ENCODE results near the gene APBA3.
A peak's percentile ranks its signal among the peaks of the same experiment; 100 is the strongest.

Gene APBA3

GRCh38 chr19:3721887-3722442, 39.5 kb downstream of the APBA3 start:
- DNase-seq (ENCODE audit: extremely low read depth in 1 of 2, low read depth in 1 of 2): no peak

- peak; percentile 51 to 75 for DNase-seq (ENCODE audit: extremely low read depth in 1 of 2, low read depth in 1 of 2)
These were observed 40.2 kb downstream of the APBA3 start for GRCh38 chr19:3721131-3721886.

GRCh38 chr19:3720349-3720917, 41.1 kb downstream of the APBA3 start:
- DNase-seq (ENCODE audit: extremely low read depth in 1 of 2, low read depth in 1 of 2): no peak

- DNase-seq (ENCODE audit: extremely low read depth in 1 of 2, low read depth in 1 of 2): no peak
These were observed 41.6 kb downstream of the APBA3 start for GRCh38 chr19:3719868-3720267.

GRCh38 chr19:3716147-3716668, 45.3 kb downstream of the APBA3 start:
- DNase-seq (ENCODE audit: extremely low read depth in 1 of 2, low read depth in 1 of 2): no peak

- no peak for DNase-seq (ENCODE audit: extremely low read depth in 1 of 2, low read depth in 1 of 2)
These were observed 48.6 kb downstream of the APBA3 start for GRCh38 chr19:3712663-3713611.

- DNase-seq (ENCODE audit: extremely low read depth in 1 of 2, low read depth in 1 of 2): no peak
These were observed 51.2 kb downstream of the APBA3 start for GRCh38 chr19:3710265-3710812.

GRCh38 chr19:3708207-3708931, 53.1 kb downstream of the APBA3 start, which contains the start of gene TJP3:
TSS of gene TJP3 (plus strand) at chr19:3708384. CDS start at chr19:3728433, 20,049 bp downstream.
- DNase-seq (ENCODE audit: extremely low read depth in 1 of 2, low read depth in 1 of 2): no peak

GRCh38 chr19:3707868-3708206, 53.7 kb downstream of the APBA3 start:
- DNase-seq (ENCODE audit: extremely low read depth in 1 of 2, low read depth in 1 of 2): no peak

- no peak for DNase-seq (ENCODE audit: extremely low read depth in 1 of 2, low read depth in 1 of 2)
These were observed 60.3 kb downstream of the APBA3 start for GRCh38 chr19:3701200-3701599.

All from activated CD8-positive, alpha-beta memory T cell treated with anti-CD3 and anti-CD28 coated beads for 1 hour (primary cell).